Prostate gland (tissue), 2 donors: ENCODE results near the gene BRD1.

ENCODE experiments used
- POLR2A ChIP-seq: fragments of 450-650 bp; IDR thresholded peaks from one replicate; pipeline ENCODE4 v1.6.1; 2016; ENCODE audit warnings: antibody characterized with exemption, mild to moderate bottlenecking
- TF ChIP-seq, protein P1 (sequence below), 4 experiments: fragments of 200-600 bp in 2 of 4; fragments of 450-650 bp in 2 of 4; sonication (generic) in 2 of 4; IDR thresholded peaks; 1 replicate in 3 of 4; 2 replicates in 1 of 4; pipeline ENCODE4 v1.5.1; 2016 to 2019; ENCODE audit warnings: antibody characterized with exemption in 4 of 4, mild to moderate bottlenecking in 2 of 4, moderate library complexity in 2 of 4

GRCh38 chr22:49793296-49793695 lies 34.4 kb downstream of the BRD1 start:
- TF ChIP-seq, protein P1, sequence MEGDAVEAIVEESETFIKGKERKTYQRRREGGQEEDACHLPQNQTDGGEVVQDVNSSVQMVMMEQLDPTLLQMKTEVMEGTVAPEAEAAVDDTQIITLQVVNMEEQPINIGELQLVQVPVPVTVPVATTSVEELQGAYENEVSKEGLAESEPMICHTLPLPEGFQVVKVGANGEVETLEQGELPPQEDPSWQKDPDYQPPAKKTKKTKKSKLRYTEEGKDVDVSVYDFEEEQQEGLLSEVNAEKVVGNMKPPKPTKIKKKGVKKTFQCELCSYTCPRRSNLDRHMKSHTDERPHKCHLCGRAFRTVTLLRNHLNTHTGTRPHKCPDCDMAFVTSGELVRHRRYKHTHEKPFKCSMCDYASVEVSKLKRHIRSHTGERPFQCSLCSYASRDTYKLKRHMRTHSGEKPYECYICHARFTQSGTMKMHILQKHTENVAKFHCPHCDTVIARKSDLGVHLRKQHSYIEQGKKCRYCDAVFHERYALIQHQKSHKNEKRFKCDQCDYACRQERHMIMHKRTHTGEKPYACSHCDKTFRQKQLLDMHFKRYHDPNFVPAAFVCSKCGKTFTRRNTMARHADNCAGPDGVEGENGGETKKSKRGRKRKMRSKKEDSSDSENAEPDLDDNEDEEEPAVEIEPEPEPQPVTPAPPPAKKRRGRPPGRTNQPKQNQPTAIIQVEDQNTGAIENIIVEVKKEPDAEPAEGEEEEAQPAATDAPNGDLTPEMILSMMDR (IDR thresholded peaks at IDR 0.05) = no peak
- TF ChIP-seq POLR2A = no peak
